ENCODE results near the gene DNAJC1.

Gene DNAJC1

GRCh38 chr10:21756707-21757106 is 246.8 kb downstream of the DNAJC1 start:
- DNase-seq: no peak

- no peak for DNase-seq
Measured at GRCh38 chr10:21754410-21755011, 249.0 kb downstream of the DNAJC1 start.

- no peak for DNase-seq
Measured at GRCh38 chr10:21753497-21754270, 249.8 kb downstream of the DNAJC1 start.

DNA sequence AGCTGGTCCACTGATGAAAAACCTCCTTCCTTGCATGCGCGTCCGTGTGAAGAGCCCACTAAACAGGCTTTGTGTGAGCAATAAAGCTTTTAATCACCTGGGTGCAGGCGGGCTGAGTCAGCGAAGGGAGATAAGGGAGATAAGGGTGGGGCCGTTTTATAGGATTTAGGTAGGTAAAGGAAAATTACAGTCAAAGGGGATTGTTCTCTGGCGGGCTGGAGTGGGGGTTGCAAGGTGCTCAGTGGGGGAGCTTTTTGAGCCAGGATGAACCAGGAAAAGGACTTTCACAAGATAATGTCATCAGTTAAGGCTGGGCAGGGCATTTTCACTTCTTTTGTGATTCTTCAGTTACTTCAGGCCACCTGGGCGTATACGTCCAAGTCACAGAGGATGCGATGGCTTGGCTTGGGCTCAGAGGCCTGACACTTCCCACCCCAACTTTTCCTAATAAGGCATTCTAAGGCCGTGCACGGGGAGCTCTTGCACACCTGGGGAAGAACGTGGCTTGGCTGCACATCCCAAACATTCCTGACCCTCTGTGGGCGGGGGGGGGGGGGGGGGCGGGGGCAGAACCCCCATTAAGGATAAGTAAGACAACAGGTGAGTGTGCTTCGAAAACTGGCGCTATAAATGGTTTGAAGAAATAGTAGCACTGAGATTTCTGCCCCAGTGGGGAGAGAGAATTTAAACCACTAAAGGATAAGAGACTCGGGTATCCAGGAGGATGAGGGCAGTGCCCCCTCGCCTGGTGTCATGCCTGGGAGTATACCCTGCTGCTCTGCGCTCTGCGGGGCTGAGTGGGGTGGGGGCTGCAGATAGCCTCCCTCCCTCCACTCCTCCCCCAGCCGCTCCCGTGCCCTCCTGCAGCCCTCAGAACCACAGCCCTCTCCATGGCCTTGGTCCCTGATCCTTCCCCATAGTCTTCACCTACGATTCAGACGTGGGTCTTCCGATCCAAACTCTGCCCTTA is 251.9 kb downstream of the DNAJC1 start:
- no peak for DNase-seq

- no peak for DNase-seq
Measured at GRCh38 chr10:21750424-21750823, 253.1 kb downstream of the DNAJC1 start.

GRCh38 chr10:21749788-21750187 is 253.7 kb downstream of the DNAJC1 start:
- no peak for DNase-seq

- DNase-seq: no peak
Measured at GRCh38 chr10:21747809-21748208, 255.7 kb downstream of the DNAJC1 start.

DNA sequence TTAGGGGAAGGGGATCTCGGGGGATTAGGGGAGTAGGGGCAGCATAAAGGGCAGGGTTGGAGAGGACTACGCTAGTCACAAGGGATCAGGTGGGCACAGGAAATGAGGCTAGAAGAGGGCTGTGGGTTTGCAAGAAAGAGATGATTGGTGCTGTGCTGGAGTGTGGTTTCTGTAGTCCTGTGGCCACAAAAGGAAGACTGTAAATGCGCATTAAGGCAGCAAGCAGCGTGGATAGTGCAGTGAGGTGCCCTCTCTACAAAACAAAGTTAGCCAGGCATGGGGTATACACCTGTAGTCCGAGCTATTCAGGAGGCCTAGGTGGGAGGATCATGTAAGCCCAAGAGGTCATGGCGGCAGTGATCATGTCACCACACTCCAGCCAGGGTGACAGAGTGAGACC is 257.4 kb downstream of the DNAJC1 start:
- DNase-seq: no peak

- no peak for DNase-seq
Measured at GRCh38 chr10:21744223-21744622, 259.3 kb downstream of the DNAJC1 start.

- no peak for DNase-seq
Measured at GRCh38 chr10:21742740-21743412, 260.7 kb downstream of the DNAJC1 start.

GRCh38 chr10:21740989-21741388 is 262.5 kb downstream of the DNAJC1 start:
- DNase-seq: no peak

GRCh38 chr10:21737106-21737505 is 266.4 kb downstream of the DNAJC1 start:
- no peak for DNase-seq

DNA sequence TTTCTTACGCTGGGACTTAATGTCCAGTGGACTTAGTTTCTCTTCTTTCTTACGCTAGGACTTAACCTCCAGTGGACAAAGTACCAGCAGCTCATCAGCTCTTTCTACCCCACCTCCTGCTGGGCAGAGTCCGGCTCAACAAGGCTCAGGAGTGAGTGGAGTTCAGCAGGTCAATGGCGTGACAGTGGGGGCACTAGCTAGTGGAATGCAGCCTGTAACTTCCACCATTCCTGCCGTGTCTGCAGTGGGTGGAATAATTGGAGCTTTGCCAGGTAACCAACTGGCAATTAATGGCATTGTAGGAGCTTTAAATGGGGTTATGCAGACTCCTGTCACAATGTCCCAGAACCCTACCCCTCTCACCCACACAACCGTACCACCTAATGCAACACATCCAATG is 269.8 kb downstream of the DNAJC1 start:
- DNase-seq: no peak

- peak; percentile 48 to 57 for DNase-seq
Measured at GRCh38 chr10:21732067-21732772, 271.3 kb downstream of the DNAJC1 start.

DNA sequence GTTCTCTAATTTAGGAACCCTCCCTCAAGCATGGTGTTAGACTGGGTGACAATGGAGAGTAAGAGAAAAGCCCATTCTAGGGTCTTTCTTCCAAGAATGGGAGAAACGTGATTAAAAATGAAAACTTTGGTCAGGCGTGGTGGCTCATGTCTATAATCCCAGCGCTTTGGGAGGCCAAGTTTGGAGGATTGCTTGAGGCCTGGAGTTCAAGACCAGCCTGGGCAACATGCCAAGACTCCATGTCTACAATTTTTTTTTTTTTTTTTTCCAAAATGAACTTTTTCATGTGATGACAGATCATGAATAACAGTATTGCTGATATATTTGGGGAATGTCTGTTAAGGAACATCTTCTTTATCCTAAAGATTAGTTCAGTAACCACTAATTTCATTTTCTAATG is 274.9 kb downstream of the DNAJC1 start:
- no peak for DNase-seq

GRCh38 chr10:21727452-21728168 is 275.9 kb downstream of the DNAJC1 start:
- no peak for DNase-seq

GRCh38 chr10:21726601-21727225 is 276.8 kb downstream of the DNAJC1 start:
- DNase-seq: no peak

DNA sequence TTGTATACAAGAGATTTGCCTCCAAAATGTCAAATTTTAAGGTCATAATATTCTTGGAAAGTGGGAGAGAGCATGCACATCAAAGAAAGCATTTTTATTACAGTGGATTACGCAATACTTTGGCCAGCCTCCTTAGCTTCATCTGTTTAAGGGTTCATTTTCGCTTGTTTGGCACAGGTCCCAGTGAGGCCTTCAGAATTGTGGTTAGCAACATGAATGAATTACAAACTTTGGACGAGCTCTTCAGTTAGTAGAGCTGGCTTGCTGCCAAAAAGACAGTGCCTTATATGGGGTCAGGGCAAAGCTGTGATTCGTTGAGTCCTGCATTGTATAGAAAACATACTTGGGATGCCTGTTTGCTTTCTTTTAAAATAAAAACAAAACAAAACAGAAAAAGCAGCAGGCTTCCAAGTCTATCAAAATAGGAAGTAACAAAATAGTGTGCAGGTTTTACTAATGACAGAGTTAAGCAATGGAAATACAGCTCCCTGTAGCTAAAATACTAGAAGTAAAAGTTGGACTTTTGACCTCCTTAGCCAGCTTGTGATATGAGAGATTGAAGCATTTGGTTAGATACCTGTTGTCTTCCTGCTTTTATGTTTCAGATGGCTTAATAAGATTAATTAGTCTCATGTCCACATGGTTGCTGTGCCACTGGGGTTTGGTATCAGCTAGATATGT is 278.7 kb downstream of the DNAJC1 start:
- DNase-seq: peak; percentile 92

DNA sequence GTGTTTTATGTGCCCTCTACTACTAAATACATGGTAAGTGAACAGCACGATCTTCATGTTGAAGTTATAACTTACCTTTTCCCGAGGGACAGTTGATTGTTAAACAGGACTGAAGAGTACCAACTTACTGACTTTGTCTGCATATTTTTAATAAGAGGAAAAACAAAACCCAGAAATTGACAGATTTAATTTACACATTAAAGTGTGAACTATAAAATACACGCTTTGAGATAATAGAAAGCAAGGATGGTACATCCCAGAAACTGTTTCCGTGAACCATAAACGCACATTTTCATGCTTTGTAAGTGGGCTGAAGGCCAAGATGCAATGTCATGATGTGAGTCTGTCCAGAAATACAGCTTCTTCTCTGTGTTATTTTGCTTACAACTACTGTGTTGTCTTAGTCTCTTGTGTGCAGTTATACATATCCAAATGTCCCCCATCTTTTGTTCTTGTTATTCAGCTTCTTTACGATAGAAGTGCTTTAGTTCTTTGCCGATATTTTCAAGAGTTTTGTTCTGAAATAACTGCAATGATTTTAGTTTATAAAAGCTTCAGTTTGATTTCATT is 279.4 kb downstream of the DNAJC1 start:
- no peak for DNase-seq

GRCh38 chr10:21722209-21722608 is 281.3 kb downstream of the DNAJC1 start:
- no peak for DNase-seq
